Natural killer cell (primary cell): Measurements from ENCODE around the gene SLC38A9. TPM values are rescaled to one million over a fixed set of nuclear protein-coding genes. Genes with fewer than 3 reads are reported as not detected.

Experiments
- ATAC-seq, 3 donors: fragments of 150-1000 bp in 2 of 3; fragments of 200-7000 bp in 1 of 3; cut with Tn5 transposase; 1 replicate in 1 of 3; 2 replicates in 2 of 3; pipeline ENCODE4 v1.10.0; 2021; ENCODE audit warnings: mild to moderate bottlenecking in 2 of 3, moderate library complexity in 2 of 3
- DNase-seq, 2 donors: peaks; one replicate each; pipeline versions ENCODE4 v3.0.0 to v3.0.0-alpha.2; 2013 to 2021; ENCODE audit warnings: mixed read lengths in 1 of 2
- H3K27ac ChIP-seq: one replicate; pipeline ENCODE4 v1.5.1; 2013; ENCODE audit warnings: mild to moderate bottlenecking, low read length
- H3K27me3 ChIP-seq: one replicate; pipeline ENCODE4 v1.6.1; 2013; ENCODE audit warnings: low read length; ENCODE audit not compliant: control insufficient read depth, insufficient read depth
- H3K36me3 ChIP-seq: one replicate; pipeline ENCODE4 v1.6.1; 2013; ENCODE audit warnings: low read length; ENCODE audit not compliant: control insufficient read depth, insufficient read depth
- H3K4me1 ChIP-seq: one replicate; pipeline ENCODE4 v1.6.1; 2013; ENCODE audit warnings: low read length; ENCODE audit not compliant: control insufficient read depth, insufficient read depth
- H3K4me3 ChIP-seq: one replicate; pipeline ENCODE4 v1.5.1; 2013; ENCODE audit warnings: low read length
- H3K9me3 ChIP-seq: one replicate; pipeline ENCODE4 v1.6.1; 2013; ENCODE audit warnings: low read length; ENCODE audit not compliant: control insufficient read depth, insufficient read depth
- H3K27ac Mint-ChIP-seq, 2 donors: one replicate each; pipeline ENCODE4 v1.8.0; 2022; ENCODE audit warnings: mild to moderate bottlenecking in 2 of 2, mixed read lengths in 2 of 2, moderate library complexity in 1 of 2
- H3K27me3 Mint-ChIP-seq, 2 donors: one replicate each; pipeline ENCODE4 v1.8.0; 2022; ENCODE audit warnings: low read depth in 2 of 2, mixed read lengths in 2 of 2
- H3K36me3 Mint-ChIP-seq: one replicate; pipeline ENCODE4 v1.8.0; 2022; ENCODE audit warnings: mixed read lengths
- H3K4me1 Mint-ChIP-seq, 2 donors: one replicate each; pipeline ENCODE4 v1.8.0; 2022; ENCODE audit warnings: mixed read lengths in 2 of 2
- H3K4me3 Mint-ChIP-seq: one replicate; pipeline ENCODE4 v1.8.0; 2022; ENCODE audit warnings: mild to moderate bottlenecking, moderate library complexity, mixed read lengths
- H3K9me3 Mint-ChIP-seq, 2 donors: one replicate each; pipeline ENCODE4 v1.8.0; 2022; ENCODE audit warnings: mixed read lengths in 2 of 2
- WGBS: methylation state at CpG from one replicate; pipeline ENCODE4 v1.1.7; 2013; ENCODE audit warnings: missing lambda C conversion rate; ENCODE audit not compliant: insufficient coverage; 5-methylcytosine and 5-hydroxymethylcytosine counted together
- intact Hi-C: fragments of 100-400 bp; cut with micrococcal nuclease; formaldehyde crosslinking; loops from one replicate; pipeline ENCODE4 v1.14.2; 2022
- total RNA-seq, 4 donors: library from RNA; stranded (reverse); fragments of 120-200 nt in 1 of 4; gene quantifications; one replicate each; pipeline versions ENCODE4 v1.2.3 to v1.2.4, GENCODE V29; 2013 to 2022
- TF ChIP-seq, protein P1 (sequence below): fragments of 200-600 bp; IDR thresholded peaks from one replicate; pipeline ENCODE4 v1.8.0; 2022; ENCODE audit warnings: antibody characterized with exemption

The SLC38A9 gene
- total RNA-seq, 3 donors from 2014 or later (not counting 1 experiment from before 2014, with no cell fraction given): 20.6 to 33.9 (median 27.0) TPM

DNA sequence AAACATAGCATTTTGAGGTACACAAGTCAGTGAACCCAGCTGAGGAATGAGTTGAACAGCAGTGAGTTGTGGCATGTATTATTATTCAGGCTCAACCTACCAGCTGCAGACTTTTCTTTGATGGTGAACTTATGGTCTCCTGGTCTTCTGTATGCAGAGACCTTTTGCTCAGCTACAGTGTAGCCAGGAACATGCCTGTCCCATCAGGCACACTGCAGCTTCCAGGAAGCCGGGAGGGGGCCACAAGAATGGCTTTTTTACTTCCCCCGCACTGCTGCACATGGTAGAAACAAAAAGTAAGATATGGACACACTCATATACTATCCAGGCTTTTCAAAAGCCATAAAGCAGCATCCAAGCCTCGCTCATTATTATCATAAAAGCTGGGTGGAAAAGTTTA, 112.0 kb downstream of the SLC38A9 start:
- no peak overlapping the region for H3K4me3 ChIP-seq
- peaks cover 8% of the 10 kb centered on the region for H3K4me1 ChIP-seq
- no peak overlapping the region for H3K27ac ChIP-seq
- Mint-ChIP-seq H3K9me3 (no peaks in the 10 kb centered on the region), H3K27ac (peak overlapping the region in 1 of 2 donors; percentile 45), H3K36me3 (no peaks in the 10 kb centered on the region), H3K4me1 (peaks cover 8 to 11% of the 10 kb centered on the region in 2 donors), H3K4me3 (no peak overlapping the region), H3K27me3 (no peaks in the 10 kb centered on the region)
- ATAC-seq: no peak
- no peak for DNase-seq
- H3K36me3 ChIP-seq: no peaks in the 10 kb centered on the region
- 73% methylated on average over 3 of the region's 3 CpGs for WGBS
- intact Hi-C loops: no loop called here
- no peaks in the 10 kb centered on the region for H3K27me3 ChIP-seq
- TF ChIP-seq, protein P1, sequence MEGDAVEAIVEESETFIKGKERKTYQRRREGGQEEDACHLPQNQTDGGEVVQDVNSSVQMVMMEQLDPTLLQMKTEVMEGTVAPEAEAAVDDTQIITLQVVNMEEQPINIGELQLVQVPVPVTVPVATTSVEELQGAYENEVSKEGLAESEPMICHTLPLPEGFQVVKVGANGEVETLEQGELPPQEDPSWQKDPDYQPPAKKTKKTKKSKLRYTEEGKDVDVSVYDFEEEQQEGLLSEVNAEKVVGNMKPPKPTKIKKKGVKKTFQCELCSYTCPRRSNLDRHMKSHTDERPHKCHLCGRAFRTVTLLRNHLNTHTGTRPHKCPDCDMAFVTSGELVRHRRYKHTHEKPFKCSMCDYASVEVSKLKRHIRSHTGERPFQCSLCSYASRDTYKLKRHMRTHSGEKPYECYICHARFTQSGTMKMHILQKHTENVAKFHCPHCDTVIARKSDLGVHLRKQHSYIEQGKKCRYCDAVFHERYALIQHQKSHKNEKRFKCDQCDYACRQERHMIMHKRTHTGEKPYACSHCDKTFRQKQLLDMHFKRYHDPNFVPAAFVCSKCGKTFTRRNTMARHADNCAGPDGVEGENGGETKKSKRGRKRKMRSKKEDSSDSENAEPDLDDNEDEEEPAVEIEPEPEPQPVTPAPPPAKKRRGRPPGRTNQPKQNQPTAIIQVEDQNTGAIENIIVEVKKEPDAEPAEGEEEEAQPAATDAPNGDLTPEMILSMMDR: no peak
- no peaks in the 10 kb centered on the region for H3K9me3 ChIP-seq

DNA sequence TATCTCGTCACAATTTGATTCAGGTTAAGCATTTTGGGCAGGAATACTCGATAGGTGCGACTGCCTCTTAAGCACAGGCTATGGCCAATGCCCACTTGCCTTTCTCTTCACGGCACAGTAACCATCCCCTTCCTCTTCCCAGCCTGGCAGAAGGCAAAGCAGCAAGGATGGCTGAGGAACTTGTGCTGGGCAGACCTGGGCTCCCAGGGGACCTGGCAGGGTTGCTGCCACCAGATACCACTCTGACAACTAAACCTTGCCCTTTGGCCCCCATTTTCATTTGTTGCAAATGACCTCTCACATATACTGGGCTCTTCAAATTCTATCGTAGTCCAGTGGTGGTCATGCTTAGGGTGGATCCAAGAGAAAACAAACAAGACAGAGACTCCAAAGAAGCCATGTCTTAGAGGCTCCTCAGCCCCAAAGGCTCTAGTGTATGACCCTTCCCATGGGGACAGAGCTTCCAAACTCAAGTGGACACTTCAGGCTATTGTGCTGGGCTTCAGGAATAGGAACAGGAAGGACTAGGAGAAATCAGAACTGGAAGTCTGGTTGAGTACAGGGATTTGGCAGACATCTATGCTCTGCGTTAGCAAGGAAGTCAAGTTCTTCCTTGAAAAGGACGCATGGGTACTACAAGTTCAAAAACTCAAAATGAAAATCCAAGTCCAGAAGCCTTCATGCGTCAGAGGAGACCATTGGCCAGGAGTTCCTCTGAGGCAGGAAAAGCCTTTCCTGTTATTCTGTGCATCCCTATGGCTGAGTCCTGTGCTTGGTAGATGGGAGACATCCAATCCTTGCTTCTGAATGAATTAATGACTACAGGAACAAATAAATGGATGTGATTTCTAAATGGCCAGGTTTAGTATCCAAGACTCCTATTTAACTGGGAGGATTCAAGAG, 112.7 kb downstream of the SLC38A9 start:
- ATAC-seq (no peak), DNase-seq (no peak)
- Mint-ChIP-seq H3K36me3 (no peaks in the 10 kb centered on the region), H3K4me1 (peaks cover 8 to 11% of the 10 kb centered on the region in 2 donors), H3K27me3 (no peaks in the 10 kb centered on the region), H3K27ac (no peak overlapping the region), H3K9me3 (no peaks in the 10 kb centered on the region), H3K4me3 (no peak overlapping the region)
- no peaks in the 10 kb centered on the region for H3K9me3 ChIP-seq
- WGBS: 97% methylated on average over 8 of the region's 8 CpGs
- TF ChIP-seq, protein P1: no peak
- H3K4me1 ChIP-seq: peaks cover 8% of the 10 kb centered on the region
- intact Hi-C loops: no loop called here
- H3K27ac ChIP-seq: no peak overlapping the region
- no peaks in the 10 kb centered on the region for H3K27me3 ChIP-seq
- no peaks in the 10 kb centered on the region for H3K36me3 ChIP-seq
- H3K4me3 ChIP-seq: no peak overlapping the region

DNA sequence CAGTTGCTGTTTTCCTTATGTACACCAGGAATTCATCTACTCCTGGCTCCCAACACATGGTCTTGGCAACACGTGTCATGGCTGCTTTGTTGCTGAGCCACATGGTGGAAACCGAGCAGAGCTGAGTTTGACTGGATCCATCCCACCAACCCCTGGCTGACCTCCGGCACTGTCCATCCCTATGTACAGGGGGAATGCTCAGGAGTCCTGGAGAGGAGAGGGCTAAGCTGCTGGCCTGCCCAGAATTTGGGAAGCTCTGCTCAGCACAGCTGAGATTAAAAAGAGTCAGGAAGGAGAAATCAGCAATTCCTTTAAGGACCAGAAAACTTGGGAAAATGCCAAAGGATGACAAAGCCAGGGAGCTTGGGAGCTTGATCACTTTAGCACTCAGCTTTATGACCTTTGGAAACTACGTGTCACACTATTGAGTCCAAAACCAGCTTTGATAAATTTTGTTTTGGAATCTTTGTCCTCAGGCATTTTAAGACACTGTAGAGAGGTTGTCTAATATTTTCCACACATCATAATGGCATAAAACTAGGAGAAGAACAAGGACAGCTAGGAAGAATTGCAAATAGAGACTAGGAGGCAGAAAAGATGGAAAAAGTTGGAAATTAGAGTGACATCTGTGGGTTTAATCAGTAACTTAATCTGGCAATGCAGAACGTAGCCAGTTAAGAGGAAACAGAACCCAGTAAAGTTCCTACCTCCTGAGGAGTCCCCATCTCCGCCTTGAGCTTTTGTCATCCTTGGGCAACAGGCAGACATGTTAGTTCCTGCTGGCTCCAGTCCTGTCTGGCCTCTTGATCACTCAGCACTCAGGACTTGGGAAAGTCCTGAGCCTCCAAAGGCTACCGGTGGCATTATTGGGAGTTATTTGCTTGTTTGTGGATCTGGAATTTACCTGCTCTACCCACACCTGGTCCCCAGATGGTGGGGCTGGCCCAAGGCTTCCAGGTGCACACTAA, 114.8 kb downstream of the SLC38A9 start:
- Mint-ChIP-seq H3K36me3 (no peaks in the 10 kb centered on the region), H3K27ac (no peak overlapping the region), H3K27me3 (no peaks in the 10 kb centered on the region), H3K4me3 (no peak overlapping the region), H3K4me1 (peaks cover 8 to 11% of the 10 kb centered on the region in 2 donors), H3K9me3 (no peaks in the 10 kb centered on the region)
- TF ChIP-seq, protein P1: no peak
- Histone ChIP-seq H3K27ac (no peak overlapping the region), H3K36me3 (no peaks in the 10 kb centered on the region), H3K4me3 (no peak overlapping the region), H3K4me1 (peaks cover 8% of the 10 kb centered on the region), H3K9me3 (no peaks in the 10 kb centered on the region), H3K27me3 (no peaks in the 10 kb centered on the region)
- DNase-seq (no peak), ATAC-seq (no peak)
- intact Hi-C loops: no loop called here
- WGBS: 88% methylated on average over 7 of the region's 7 CpGs
